GM12875 (cell line): Measurements from ENCODE around the gene GNB1.

ENCODE experiments used
- H3K4me3 ChIP-seq: one replicate; pipeline ENCODE4 v1.5.1; 2011; ENCODE audit warnings: low read depth, low read length, control low read depth
- CTCF ChIP-seq: IDR thresholded peaks from 2 replicates; pipeline ENCODE4 v1.5.1; 2011; ENCODE audit warnings: low read depth, mild to moderate bottlenecking, control low read depth, inconsistent platforms, low read length, moderate library complexity, borderline replicate concordance; ENCODE audit not compliant: insufficient read depth

The GNB1 gene

GRCh38 chr1:1780598-1781525 is 110.0 kb downstream of the GNB1 start:
- no peak overlapping the region for H3K4me3 ChIP-seq
- no peak for TF ChIP-seq CTCF

- peak overlapping the region; percentile 2 for H3K4me3 ChIP-seq
- TF ChIP-seq CTCF: no peak
Measured at GRCh38 chr1:1779691-1780597, 110.9 kb downstream of the GNB1 start.

DNA sequence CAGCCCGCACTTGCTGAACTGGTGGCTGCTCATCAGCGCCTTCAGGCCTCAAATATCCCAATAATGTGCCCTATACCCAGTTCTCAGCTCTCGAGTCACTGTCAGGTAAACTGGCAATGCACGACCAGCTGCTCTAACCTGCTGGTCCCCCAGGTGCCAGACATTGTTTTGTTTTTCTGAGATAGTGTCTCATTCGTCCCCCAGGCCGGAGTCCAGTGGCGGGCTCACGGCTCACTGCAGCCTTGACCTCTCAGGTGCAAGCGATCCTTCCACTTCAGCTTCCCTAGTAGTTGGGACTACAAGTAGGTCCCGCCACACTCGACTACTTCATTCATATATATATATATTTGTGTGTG is 111.6 kb downstream of the GNB1 start:
- peak overlapping the region; percentile 60 for H3K4me3 ChIP-seq
- no peak for TF ChIP-seq CTCF

DNA sequence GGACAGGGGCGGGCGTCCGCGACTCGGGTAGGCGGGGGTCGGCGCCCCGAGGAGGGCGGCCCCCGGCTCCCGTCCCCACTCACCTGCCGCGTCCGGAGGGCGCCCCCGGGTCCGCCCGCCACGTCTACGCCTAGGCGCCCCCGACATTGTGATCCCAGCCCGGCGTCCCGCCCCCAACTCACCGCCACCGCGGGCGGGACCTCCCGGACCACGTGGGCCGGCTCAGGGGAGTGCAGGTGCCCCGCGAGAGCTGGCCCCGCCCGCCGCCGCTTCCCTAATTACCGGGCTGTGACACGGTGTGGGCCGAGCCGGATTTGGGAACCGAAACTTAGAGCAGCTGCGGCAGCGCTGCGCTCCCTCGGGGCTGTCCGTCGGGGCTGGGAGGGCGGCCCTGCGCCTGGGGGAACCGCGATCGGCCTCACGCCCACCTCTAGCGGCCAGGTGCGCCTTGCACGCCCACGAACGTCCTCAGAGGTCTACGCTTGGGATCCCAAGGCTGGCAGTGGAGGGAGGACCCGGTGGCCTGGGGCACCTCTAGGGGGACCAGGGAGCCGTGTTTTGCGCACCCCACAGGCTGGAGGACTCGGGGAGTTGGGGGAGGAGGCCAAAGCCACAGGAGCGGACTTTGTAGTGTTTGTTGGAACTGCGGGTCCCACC is 112.1 kb downstream of the GNB1 start:
- peak; percentile 50; the same call in 1 of the 2 replicates for TF ChIP-seq CTCF
- H3K4me3 ChIP-seq: peak overlapping the region; percentile 60

DNA sequence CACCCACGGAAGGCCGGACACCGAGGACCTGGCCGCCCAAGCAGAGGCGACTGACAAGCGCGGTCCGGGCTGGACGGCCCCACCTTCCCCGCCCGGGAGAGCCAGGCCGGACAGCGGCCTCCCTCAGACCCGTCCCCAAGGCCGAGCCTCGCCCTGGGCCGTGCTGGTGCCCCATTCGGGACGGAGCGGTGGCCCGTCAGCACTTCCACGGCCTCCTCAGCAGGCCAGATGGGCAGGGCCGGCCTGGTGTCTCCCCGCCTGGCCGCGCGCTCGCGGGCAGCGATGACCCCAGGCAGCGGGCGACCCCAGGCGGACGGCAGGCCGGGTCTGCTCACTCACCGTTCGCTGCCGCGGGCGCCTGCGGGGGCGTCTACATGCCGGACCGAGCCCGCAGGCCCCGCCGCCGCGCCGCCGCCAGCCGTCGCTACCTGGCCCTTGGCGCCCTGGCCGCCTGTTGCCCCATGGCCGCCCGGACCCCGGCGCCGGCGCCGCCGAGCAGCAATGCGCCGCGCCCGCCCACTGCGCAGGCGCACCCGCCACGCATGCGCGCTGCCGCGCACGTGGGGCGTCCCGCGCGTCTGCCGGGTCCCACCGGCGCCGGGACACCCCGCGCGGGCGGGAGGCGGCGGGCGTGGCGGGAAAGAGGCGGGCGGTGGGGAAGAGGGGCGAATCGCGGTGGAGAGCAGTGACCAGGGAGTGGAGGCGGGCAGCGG is 112.8 kb downstream of the GNB1 start, which contains the start of gene NADK:
TSS of gene NADK (minus strand) at position 521 of the 713 bp plus-strand sequence. CDS start 13,064 bp downstream, outside the sequence.
- peak within 1 kb of the TSS; percentile 98 for H3K4me3 ChIP-seq
- no peak for TF ChIP-seq CTCF

DNA sequence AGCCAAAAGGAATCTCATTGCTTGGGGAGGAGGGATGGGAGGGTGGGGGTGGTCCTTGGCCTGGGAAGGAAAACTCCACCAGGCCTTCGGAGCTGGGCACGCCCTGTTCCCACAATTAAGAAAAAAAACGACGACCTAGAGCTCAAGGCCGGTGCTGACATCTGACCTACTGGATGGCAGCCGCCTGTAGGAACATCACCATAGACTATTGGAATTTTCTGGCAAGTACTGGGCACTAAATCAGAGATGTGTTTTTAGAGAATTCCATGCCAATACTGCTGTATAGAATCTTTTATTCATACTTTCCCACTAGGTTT is 113.3 kb downstream of the GNB1 start:
- TF ChIP-seq CTCF: no peak
- H3K4me3 ChIP-seq: peak overlapping the region; percentile 98
